Peyer's patch (tissue), 4 donors: ENCODE results near the gene ZNHIT1. TPM values are rescaled to one million over a fixed set of nuclear protein-coding genes. Genes with fewer than 3 reads are reported as not detected.
A peak's percentile ranks its signal among the peaks of the same experiment; 100 is the strongest.

Experiments
- DNase-seq, 3 donors: peaks; one replicate each; pipeline ENCODE4 v3.0.0-alpha.2; 2017 to 2019
- H3K27ac ChIP-seq, 4 donors: fragments of 200-600 bp; sonication (generic); one replicate each; pipeline ENCODE4 v1.5.1; 2016 to 2019
- H3K27me3 ChIP-seq, 2 donors: fragments of 200-600 bp; sonication (generic); one replicate each; pipeline ENCODE4 v1.5.1; 2019
- H3K36me3 ChIP-seq, 3 donors: fragments of 200-600 bp; sonication (generic); one replicate each; pipeline ENCODE4 v1.5.1; 2016 to 2019
- H3K4me1 ChIP-seq, 4 donors: fragments of 200-600 bp; sonication (generic); one replicate each; pipeline ENCODE4 v1.5.1; 2016 to 2019
- H3K4me3 ChIP-seq, 4 donors: fragments of 200-600 bp; sonication (generic); 1 replicate in 3 of 4; 2 replicates in 1 of 4; pipeline ENCODE4 v1.5.1; 2016 to 2019; ENCODE audit warnings: mild to moderate bottlenecking in 1 of 4
- H3K9me3 ChIP-seq, 4 donors: fragments of 200-600 bp; sonication (generic); one replicate each; pipeline ENCODE4 v1.5.1; 2016 to 2019; ENCODE audit warnings: mild to moderate bottlenecking in 1 of 4
- CTCF ChIP-seq, 6 experiments: fragments of 450-650 bp in 4 of 6; fragments of 200-600 bp in 2 of 6; sonication (generic) in 1 of 6; IDR thresholded peaks; one replicate each; pipeline ENCODE4 v1.5.1; 2017 to 2019; ENCODE audit warnings: antibody characterized with exemption in 6 of 6, mild to moderate bottlenecking in 3 of 6, moderate library complexity in 1 of 6
- POLR2A ChIP-seq, 2 donors: fragments of 450-650 bp; IDR thresholded peaks; one replicate each; pipeline ENCODE4 v1.5.1; 2017; ENCODE audit warnings: antibody characterized with exemption in 2 of 2, mild to moderate bottlenecking in 2 of 2, moderate library complexity in 2 of 2
- total RNA-seq, 4 donors: library from RNA; depleted of rRNA; stranded (reverse); fragments of >200 nt; gene quantifications; one replicate each; pipeline ENCODE4 v1.1.0, GENCODE V29; 2016

ZNHIT1 gene
- total RNA-seq, 4 donors from 2014 or later, result 37.1 to 142 (median 110) TPM

GRCh38 chr7:101216001-101216859, 1.7 kb upstream of the ZNHIT1 start:
- Histone ChIP-seq H3K4me1 (peaks cover 0 to 37% (median 12%) of the 10 kb centered on the region in 4 donors), H3K36me3 (peaks cover 0 to 43% (median 0%) of the 10 kb centered on the region in 3 donors), H3K27me3 (no peaks in the 10 kb centered on the region), H3K4me3 (peak overlapping the region; percentile 67 to 87 (median 81)), H3K27ac (peak overlapping the region; percentile 87 to 96 (median 90)), H3K9me3 (no peaks in the 10 kb centered on the region)
- DNase-seq, result no peak
- no peak for TF ChIP-seq POLR2A (IDR thresholded peaks at IDR 0.05)

- Histone ChIP-seq H3K27ac (peak overlapping the region; percentile 87 to 96 (median 90)), H3K9me3 (no peaks in the 10 kb centered on the region), H3K4me1 (peaks cover 0 to 37% (median 12%) of the 10 kb centered on the region in 4 donors), H3K36me3 (peaks cover 0 to 36% (median 0%) of the 10 kb centered on the region in 3 donors), H3K4me3 (peak overlapping the region; percentile 67 to 87 (median 81)), H3K27me3 (no peaks in the 10 kb centered on the region)
- TF ChIP-seq CTCF (IDR thresholded peaks at IDR 0.05) (peak in 1 of 6 experiments; percentile 3), POLR2A (IDR thresholded peaks at IDR 0.05) (no peak)
- no peak for DNase-seq
Measured at GRCh38 chr7:101216860-101217387, 1.0 kb upstream of the ZNHIT1 start.

GRCh38 chr7:101218236-101219125, 516 bp downstream of the ZNHIT1 start:
- DNase-seq, result no peak
- TF ChIP-seq CTCF (IDR thresholded peaks at IDR 0.05) (no peak), POLR2A (IDR thresholded peaks at IDR 0.05) (peak in 1 of 2 donors; percentile 76)
- Histone ChIP-seq H3K27ac (peak overlapping the region; percentile 87 to 96 (median 90)), H3K9me3 (no peaks in the 10 kb centered on the region), H3K27me3 (no peaks in the 10 kb centered on the region), H3K4me3 (peak overlapping the region; percentile 67 to 87 (median 81)), H3K36me3 (peaks cover 0 to 34% (median 0%) of the 10 kb centered on the region in 3 donors), H3K4me1 (peaks cover 0 to 37% (median 12%) of the 10 kb centered on the region in 4 donors)

- no peak overlapping the region for H3K4me3 ChIP-seq
- peak overlapping the region in 1 of 4 donors; percentile 1 for H3K27ac ChIP-seq
- H3K4me1 ChIP-seq, result peaks cover 0 to 37% (median 12%) of the 10 kb centered on the region in 4 donors
- H3K9me3 ChIP-seq, result no peaks in the 10 kb centered on the region
- DNase-seq, result no peak
- TF ChIP-seq POLR2A (IDR thresholded peaks at IDR 0.05), result no peak
- TF ChIP-seq CTCF (IDR thresholded peaks at IDR 0.05), result no peak
- peaks cover 0 to 36% (median 0%) of the 10 kb centered on the region in 3 donors for H3K36me3 ChIP-seq
- H3K27me3 ChIP-seq, result no peaks in the 10 kb centered on the region
Measured at GRCh38 chr7:101220295-101220694, 2.3 kb downstream of the ZNHIT1 start.

- Histone ChIP-seq H3K36me3 (peaks cover 0 to 48% (median 0%) of the 10 kb centered on the region in 3 donors), H3K27ac (no peak overlapping the region), H3K9me3 (no peaks in the 10 kb centered on the region), H3K4me3 (no peak overlapping the region), H3K4me1 (peaks cover 0 to 23% (median 6%) of the 10 kb centered on the region in 4 donors), H3K27me3 (no peaks in the 10 kb centered on the region)
- TF ChIP-seq CTCF (IDR thresholded peaks at IDR 0.05), result no peak
- no peak for DNase-seq
Measured at GRCh38 chr7:101222275-101222830, 4.4 kb downstream of the ZNHIT1 start.
